ENCODE data around the gene NHS. TPM values are rescaled to one million over a fixed set of nuclear protein-coding genes. Genes with fewer than 3 reads are reported as not detected.

NHS gene
- total RNA-seq, 2 donors from 2014 or later = 6.0 to 7.3 TPM

- H3K27ac ChIP-seq (ENCODE audit: low read depth, low read length) = no peak overlapping the region
- peaks cover 5% of the 10 kb centered on the region for H3K4me1 ChIP-seq (ENCODE audit: control insufficient read depth, insufficient read depth, low read length)
- no peak for DNase-seq
- no peak overlapping the region for H3K4me3 Mint-ChIP-seq
- H3K9me3 Mint-ChIP-seq = no peaks in the 10 kb centered on the region
- 96% methylated on average over 3 of the region's 3 CpGs; no CpG with 5 or more reads in 1 of the 2 experiments for WGBS, 2 experiments (ENCODE audit: insufficient coverage in 1 of 2, insufficient read length in 1 of 2)
- no peaks in the 10 kb centered on the region for H3K27me3 ChIP-seq (ENCODE audit: control insufficient read depth, insufficient read depth, low read length, poor library complexity, severe bottlenecking)
- H3K27ac Mint-ChIP-seq = no peak overlapping the region
- no peaks in the 10 kb centered on the region for H3K36me3 ChIP-seq (ENCODE audit: control insufficient read depth, insufficient read depth, low read length)
- H3K9ac ChIP-seq (ENCODE audit: extremely low read depth, low read length, poor library complexity, severe bottlenecking) = no peak overlapping the region
- no peaks in the 10 kb centered on the region for H3K9me3 ChIP-seq (ENCODE audit: control insufficient read depth, low read length)
- H3K27me3 Mint-ChIP-seq (ENCODE audit: insufficient read depth) = no peaks in the 10 kb centered on the region
- peaks cover 15% of the 10 kb centered on the region for H3K4me1 Mint-ChIP-seq
- no peak overlapping the region for H3K4me3 ChIP-seq (ENCODE audit: low read length)
- no peak for TF ChIP-seq CTCF (conservative IDR thresholded peaks at IDR 0.05)
- no peaks in the 10 kb centered on the region for H3K36me3 Mint-ChIP-seq (ENCODE audit: low read depth)
Measured at GRCh38 chrX:17433965-17434364, 59.0 kb downstream of the NHS start.

GRCh38 chrX:17435476-17435875, 60.5 kb downstream of the NHS start:
- no peak for DNase-seq
- WGBS, 2 experiments (ENCODE audit: insufficient coverage in 1 of 2, insufficient read length in 1 of 2) = 61% methylated on average over 4 of the region's 4 CpGs; no CpG with 5 or more reads in 1 of the 2 experiments
- no peaks in the 10 kb centered on the region for H3K27me3 Mint-ChIP-seq (ENCODE audit: insufficient read depth)

GRCh38 chrX:17438221-17438620, 63.2 kb downstream of the NHS start:
- no peaks in the 10 kb centered on the region for H3K27me3 Mint-ChIP-seq (ENCODE audit: insufficient read depth)
- no peaks in the 10 kb centered on the region for H3K9me3 Mint-ChIP-seq
- Histone ChIP-seq H3K36me3 (ENCODE audit: control insufficient read depth, insufficient read depth, low read length) (no peaks in the 10 kb centered on the region), H3K27ac (ENCODE audit: low read depth, low read length) (no peak overlapping the region), H3K27me3 (ENCODE audit: control insufficient read depth, insufficient read depth, low read length, poor library complexity, severe bottlenecking) (no peaks in the 10 kb centered on the region), H3K4me1 (ENCODE audit: control insufficient read depth, insufficient read depth, low read length) (peaks cover 5% of the 10 kb centered on the region), H3K4me3 (ENCODE audit: low read length) (no peak overlapping the region), H3K9ac (ENCODE audit: extremely low read depth, low read length, poor library complexity, severe bottlenecking) (no peak overlapping the region), H3K9me3 (ENCODE audit: control insufficient read depth, low read length) (no peaks in the 10 kb centered on the region)
- no peak overlapping the region for H3K27ac Mint-ChIP-seq
- TF ChIP-seq CTCF (conservative IDR thresholded peaks at IDR 0.05) = no peak
- no peak for DNase-seq
- H3K36me3 Mint-ChIP-seq (ENCODE audit: low read depth) = no peaks in the 10 kb centered on the region
- 90% methylated on average over 6 of the region's 6 CpGs; no CpG with 5 or more reads in 1 of the 2 experiments for WGBS, 2 experiments (ENCODE audit: insufficient coverage in 1 of 2, insufficient read length in 1 of 2)
- no peak overlapping the region for H3K4me3 Mint-ChIP-seq
- peaks cover 19% of the 10 kb centered on the region for H3K4me1 Mint-ChIP-seq

More at GRCh38 chrX:17435476-17435875, 60.5 kb downstream of the NHS start:
- H3K9ac ChIP-seq (ENCODE audit: extremely low read depth, low read length, poor library complexity, severe bottlenecking) = no peak overlapping the region
- no peaks in the 10 kb centered on the region for H3K9me3 ChIP-seq (ENCODE audit: control insufficient read depth, low read length)
- no peaks in the 10 kb centered on the region for H3K36me3 ChIP-seq (ENCODE audit: control insufficient read depth, insufficient read depth, low read length)
- Mint-ChIP-seq H3K9me3 (no peaks in the 10 kb centered on the region), H3K4me3 (no peak overlapping the region), H3K36me3 (ENCODE audit: low read depth) (no peaks in the 10 kb centered on the region), H3K4me1 (peaks cover 16% of the 10 kb centered on the region), H3K27ac (peak overlapping the region; percentile 91)
- peaks cover 5% of the 10 kb centered on the region for H3K4me1 ChIP-seq (ENCODE audit: control insufficient read depth, insufficient read depth, low read length)
- no peak overlapping the region for H3K4me3 ChIP-seq (ENCODE audit: low read length)
- no peak for TF ChIP-seq CTCF (conservative IDR thresholded peaks at IDR 0.05)
- H3K27me3 ChIP-seq (ENCODE audit: control insufficient read depth, insufficient read depth, low read length, poor library complexity, severe bottlenecking) = no peaks in the 10 kb centered on the region
- H3K27ac ChIP-seq (ENCODE audit: low read depth, low read length) = peak overlapping the region; percentile 55
